GM12892 (cell line): ENCODE data around the gene MEAK7.
"Not testable (repeated sequence)": the region's sequence is repeated elsewhere in the genome, so short reads cannot be mapped to it uniquely, and the experiment has no call there.

ENCODE experiments used
- POLR2A ChIP-seq: IDR thresholded peaks from 2 replicates; pipeline ENCODE4 v1.6.1; 2011; ENCODE audit warnings: low read depth, low read length, control low read depth
- POLR2AphosphoS5 ChIP-seq: IDR thresholded peaks from 2 replicates; pipeline ENCODE4 v1.6.1; 2011; ENCODE audit warnings: low read depth, low read length, control low read depth
- TAF1 ChIP-seq: IDR thresholded peaks from 2 replicates; pipeline ENCODE4 v1.6.1; 2011; ENCODE audit warnings: low read depth, mild to moderate bottlenecking, control low read depth, low read length, borderline replicate concordance

DNA sequence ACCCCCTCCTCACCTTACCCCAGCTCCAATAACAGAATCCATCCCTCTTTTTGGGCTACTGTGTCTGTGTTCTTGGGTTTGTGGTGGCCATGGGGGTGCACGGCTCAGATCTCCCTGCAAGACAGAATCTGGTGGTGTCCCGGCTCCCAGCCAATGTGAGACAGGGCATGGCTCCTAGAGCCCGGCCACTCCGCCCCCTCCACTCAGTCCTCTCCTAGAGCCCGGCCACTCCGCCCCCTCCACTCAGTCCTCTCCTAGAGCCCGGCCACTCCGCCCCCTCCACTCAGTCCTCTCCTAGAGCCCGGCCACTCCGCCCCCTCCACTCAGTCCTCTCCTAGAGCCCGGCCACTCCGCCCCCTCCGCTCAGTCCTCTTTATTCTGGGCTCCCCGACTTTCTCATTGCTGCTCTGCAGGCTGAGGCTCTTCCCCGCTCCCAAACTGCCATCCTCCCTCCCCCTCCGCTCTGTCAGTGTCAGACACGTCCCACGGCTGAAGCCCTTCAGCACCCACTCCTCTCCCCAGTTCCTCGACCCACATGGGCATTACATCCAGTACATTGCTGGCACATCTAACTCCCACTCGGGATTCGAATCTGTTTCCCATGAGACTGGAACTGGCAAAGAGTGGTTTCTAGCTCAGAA, 20.6 kb upstream of the MEAK7 start:
- TF ChIP-seq POLR2A, POLR2AphosphoS5, TAF1: not testable (repeated sequence)
